Fibroblast of mammary gland (primary cell): ENCODE data around the gene NEU1.

Experiments used
- DNase-seq: peaks from one replicate; pipeline ENCODE4 v3.0.0-alpha.2; 2010; ENCODE audit warnings: low read depth
- H3K4me3 ChIP-seq: 2 replicates; pipeline ENCODE4 v1.5.1; 2011; ENCODE audit warnings: low read depth, mild to moderate bottlenecking, low read length, moderate library complexity; ENCODE audit not compliant: control insufficient read depth
- TF ChIP-seq, protein P1 (sequence below): conservative IDR thresholded peaks from 2 replicates; pipeline ENCODE4 v1.5.1; 2011; ENCODE audit warnings: low read depth, low read length, inconsistent platforms; ENCODE audit not compliant: control insufficient read depth, insufficient read depth

The NEU1 gene

GRCh38 chr6:31837369-31838113 lies 25.1 kb downstream of the NEU1 start:
- H3K4me3 ChIP-seq = peak overlapping the region; percentile 92
- TF ChIP-seq, protein P1, sequence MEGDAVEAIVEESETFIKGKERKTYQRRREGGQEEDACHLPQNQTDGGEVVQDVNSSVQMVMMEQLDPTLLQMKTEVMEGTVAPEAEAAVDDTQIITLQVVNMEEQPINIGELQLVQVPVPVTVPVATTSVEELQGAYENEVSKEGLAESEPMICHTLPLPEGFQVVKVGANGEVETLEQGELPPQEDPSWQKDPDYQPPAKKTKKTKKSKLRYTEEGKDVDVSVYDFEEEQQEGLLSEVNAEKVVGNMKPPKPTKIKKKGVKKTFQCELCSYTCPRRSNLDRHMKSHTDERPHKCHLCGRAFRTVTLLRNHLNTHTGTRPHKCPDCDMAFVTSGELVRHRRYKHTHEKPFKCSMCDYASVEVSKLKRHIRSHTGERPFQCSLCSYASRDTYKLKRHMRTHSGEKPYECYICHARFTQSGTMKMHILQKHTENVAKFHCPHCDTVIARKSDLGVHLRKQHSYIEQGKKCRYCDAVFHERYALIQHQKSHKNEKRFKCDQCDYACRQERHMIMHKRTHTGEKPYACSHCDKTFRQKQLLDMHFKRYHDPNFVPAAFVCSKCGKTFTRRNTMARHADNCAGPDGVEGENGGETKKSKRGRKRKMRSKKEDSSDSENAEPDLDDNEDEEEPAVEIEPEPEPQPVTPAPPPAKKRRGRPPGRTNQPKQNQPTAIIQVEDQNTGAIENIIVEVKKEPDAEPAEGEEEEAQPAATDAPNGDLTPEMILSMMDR = no peak
- peak; percentile 41 for DNase-seq

- TF ChIP-seq, protein P1 = peak; percentile 6
- DNase-seq = peak; percentile 67
- H3K4me3 ChIP-seq = peak overlapping the region; percentile 92
Observed at GRCh38 chr6:31836474-31837368, 25.9 kb downstream of the NEU1 start.

DNA sequence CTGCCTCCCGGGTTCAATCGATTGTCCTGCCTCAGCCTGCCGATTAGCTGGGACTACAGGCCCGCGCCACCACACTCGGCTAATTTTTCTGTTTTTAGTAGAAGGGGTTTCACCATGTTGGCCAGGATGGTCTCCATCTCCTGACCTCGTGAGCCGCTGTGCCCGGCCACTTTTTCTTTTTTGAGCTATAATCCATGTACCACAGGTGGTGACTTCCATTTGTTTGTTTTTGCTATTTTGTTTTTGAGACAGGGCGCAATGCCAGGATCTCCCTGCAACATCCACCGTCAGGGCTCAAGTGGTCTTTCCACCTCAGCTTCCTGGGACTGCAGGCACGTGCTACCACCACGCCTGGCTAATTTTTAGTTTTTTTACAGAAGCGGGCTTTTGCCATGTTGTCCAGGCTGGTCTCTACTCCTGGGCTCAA lies 26.6 kb downstream of the NEU1 start:
- peak overlapping the region; percentile 92 for H3K4me3 ChIP-seq
- TF ChIP-seq, protein P1 = no peak
- no peak for DNase-seq

GRCh38 chr6:31834367-31835250 lies 28.0 kb downstream of the NEU1 start:
- peak; percentile 88 for DNase-seq
- TF ChIP-seq, protein P1 = no peak
- H3K4me3 ChIP-seq = peak overlapping the region; percentile 92

DNA sequence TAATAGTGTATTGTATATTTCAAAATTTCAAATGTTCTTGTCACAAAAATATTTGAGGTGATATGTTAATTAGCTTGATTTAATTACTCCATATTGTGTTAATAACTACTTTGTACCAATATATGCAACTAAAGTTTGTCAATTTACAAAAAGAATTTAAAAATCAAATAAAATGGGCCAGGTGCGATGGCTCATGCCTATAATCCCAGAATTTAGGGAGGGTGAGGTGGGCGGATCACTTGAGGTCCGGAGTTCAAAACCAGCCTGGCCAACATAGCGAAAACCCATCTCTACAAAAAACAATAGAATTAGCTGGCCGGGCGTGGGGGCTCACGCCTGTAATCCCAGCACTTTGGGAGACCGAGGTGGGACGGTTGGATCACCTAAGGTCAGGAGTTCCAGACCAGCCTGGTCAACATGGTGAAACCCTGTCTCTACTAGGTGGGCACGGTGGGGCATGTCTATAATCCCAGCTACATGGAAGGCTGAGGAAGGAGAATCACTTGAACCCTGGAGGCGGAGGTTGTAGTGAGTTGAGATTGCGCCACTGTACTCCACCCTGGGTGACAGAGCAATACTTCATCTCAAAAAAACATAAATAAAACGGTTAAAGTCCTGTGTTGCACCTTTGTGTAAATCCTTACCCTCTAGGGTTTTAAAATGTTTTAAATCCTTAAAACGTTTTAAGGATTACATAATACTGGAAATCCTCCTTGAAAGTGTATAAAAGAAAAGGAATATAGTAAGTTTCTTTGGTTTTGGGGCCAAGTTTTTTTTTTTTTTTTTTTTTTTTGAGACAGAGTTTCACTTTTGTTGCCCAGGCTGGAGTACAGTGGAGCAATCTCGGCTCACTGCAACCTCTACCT lies 31.0 kb downstream of the NEU1 start:
- TF ChIP-seq, protein P1 = no peak
- DNase-seq = no peak
- no peak overlapping the region for H3K4me3 ChIP-seq
